Stimulated activated CD8-positive, alpha-beta memory T cell treated with anti-CD3 and anti-CD28 coated beads, Interleukin-7, amount 100 ng/mL, for 48 hours (primary cell): Measurements from ENCODE around the gene C2CD4B.
A peak's percentile ranks its signal among the peaks of the same experiment; 100 is the strongest.

Experiments
- DNase-seq, 2 donors: peaks; one replicate each; pipeline ENCODE4 v3.0.0-alpha.2; 2020; ENCODE audit warnings: low read depth in 1 of 2; ENCODE audit errors: extremely low read depth in 1 of 2

The C2CD4B gene

GRCh38 chr15:62165104-62165792 lies at the start of gene C2CD4B:
Gene C2CD4B, minus strand, starts transcription at chr15:62165285. Its CDS starts 301 bp downstream, at chr15:62164984.
- peak in 1 of 2 donors; percentile 11 for DNase-seq

- DNase-seq, result no peak
Measured at GRCh38 chr15:62212741-62213140, 47.7 kb upstream of the C2CD4B start.

- no peak for DNase-seq
Measured at GRCh38 chr15:62211348-62211747, 46.3 kb upstream of the C2CD4B start.

GRCh38 chr15:62209821-62210220 lies 44.7 kb upstream of the C2CD4B start:
- DNase-seq, result no peak

GRCh38 chr15:62209322-62209721 lies 44.2 kb upstream of the C2CD4B start:
- DNase-seq, result no peak

GRCh38 chr15:62208884-62209283 lies 43.8 kb upstream of the C2CD4B start:
- DNase-seq, result no peak

GRCh38 chr15:62208367-62208766 lies 43.3 kb upstream of the C2CD4B start:
- DNase-seq, result no peak

- DNase-seq, result no peak
Measured at GRCh38 chr15:62190675-62191074, 25.6 kb upstream of the C2CD4B start.

- DNase-seq, result no peak
Measured at GRCh38 chr15:62190274-62190673, 25.2 kb upstream of the C2CD4B start.

- no peak for DNase-seq
Measured at GRCh38 chr15:62188744-62189143, 23.7 kb upstream of the C2CD4B start.

GRCh38 chr15:62187910-62188309 lies 22.8 kb upstream of the C2CD4B start:
- DNase-seq, result no peak

GRCh38 chr15:62187425-62187824 lies 22.3 kb upstream of the C2CD4B start:
- DNase-seq, result no peak

GRCh38 chr15:62186578-62186977 lies 21.5 kb upstream of the C2CD4B start:
- DNase-seq, result no peak

GRCh38 chr15:62183130-62183529 lies 18.0 kb upstream of the C2CD4B start:
- DNase-seq, result no peak

- DNase-seq, result no peak
Measured at GRCh38 chr15:62173215-62173614, 8.1 kb upstream of the C2CD4B start.

GRCh38 chr15:62171882-62172281 lies 6.8 kb upstream of the C2CD4B start:
- no peak for DNase-seq

GRCh38 chr15:62165793-62166375 lies 799 bp upstream of the C2CD4B start:
- DNase-seq, result no peak

GRCh38 chr15:62164396-62165103 lies 535 bp downstream of the C2CD4B start:
- no peak for DNase-seq

- DNase-seq, result no peak
Measured at GRCh38 chr15:62164014-62164395, 1.1 kb downstream of the C2CD4B start.

- no peak for DNase-seq
Measured at GRCh38 chr15:62163397-62164013, 1.6 kb downstream of the C2CD4B start.

- peak; percentile 5 to 43 for DNase-seq
Measured at GRCh38 chr15:62153228-62153627, 11.9 kb downstream of the C2CD4B start.

- DNase-seq, result no peak
Measured at GRCh38 chr15:62150445-62150844, 14.6 kb downstream of the C2CD4B start.
